Breast epithelium (tissue), 4 donors: ENCODE results near the gene WWOX. TPM values are rescaled to one million over a fixed set of nuclear protein-coding genes. Genes with fewer than 3 reads are reported as not detected.

Source experiments
- DNase-seq, 2 donors: peaks; one replicate each; pipeline ENCODE4 v3.0.0-alpha.2; 2019; ENCODE audit warnings: low spot score in 2 of 2
- H3K27ac ChIP-seq, 2 donors: fragments of 200-600 bp; sonication (generic) in 1 of 2; one replicate each; pipeline ENCODE4 v1.5.1; 2016 to 2019; ENCODE audit warnings: mild to moderate bottlenecking in 1 of 2
- H3K27me3 ChIP-seq, 2 donors: fragments of 200-600 bp; sonication (generic) in 1 of 2; one replicate each; pipeline versions ENCODE4 v1.5.1 to v1.6.0; 2017 to 2019; ENCODE audit warnings: control low read depth in 1 of 2, mild to moderate bottlenecking in 1 of 2
- H3K36me3 ChIP-seq: fragments of 200-600 bp; one replicate; pipeline ENCODE4 v1.5.1; 2019
- H3K4me1 ChIP-seq, 2 donors: fragments of 200-600 bp; sonication (generic); one replicate each; pipeline ENCODE4 v1.5.1; 2016 to 2019; ENCODE audit warnings: control low read depth in 1 of 2
- H3K4me3 ChIP-seq, 3 donors: fragments of 200-600 bp; sonication (generic); 1 replicate in 2 of 3; 2 replicates in 1 of 3; pipeline ENCODE4 v1.5.1; 2016 to 2019; ENCODE audit warnings: mild to moderate bottlenecking in 3 of 3, moderate library complexity in 2 of 3
- H3K9me3 ChIP-seq, 2 donors: fragments of 200-600 bp; sonication (generic) in 1 of 2; one replicate each; pipeline ENCODE4 v1.5.1; 2016 to 2019; ENCODE audit warnings: control low read depth in 1 of 2
- POLR2A ChIP-seq: fragments of 450-650 bp; IDR thresholded peaks from one replicate; pipeline ENCODE4 v1.6.1; 2016; ENCODE audit warnings: antibody characterized with exemption, mild to moderate bottlenecking, moderate library complexity
- POLR2AphosphoS5 ChIP-seq, 3 donors: sonication (generic); formaldehyde crosslinking; IDR thresholded peaks; one replicate each; pipeline ENCODE4 v1.6.1; 2017; ENCODE audit warnings: antibody characterized with exemption in 3 of 3
- intact Hi-C: fragments of 100-400 bp; cut with DNase I; formaldehyde crosslinking; loops from one replicate; pipeline ENCODE4 v1.15.1; 2023; ENCODE audit warnings: low total_unique reads
- total RNA-seq, 3 donors: library from RNA; depleted of rRNA; stranded (reverse); fragments of >200 nt; gene quantifications; one replicate each; pipeline ENCODE4 v1.1.0, GENCODE V29; 2016
- TF ChIP-seq, protein P1 (sequence below), 3 donors: fragments of 450-650 bp; IDR thresholded peaks; one replicate each; pipeline ENCODE4 v1.5.1; 2016 to 2017; ENCODE audit warnings: antibody characterized with exemption in 3 of 3, mild to moderate bottlenecking in 3 of 3, moderate library complexity in 3 of 3

The WWOX gene
- total RNA-seq, 3 donors from 2014 or later, result 42.9 to 73.6 (median 43.4) TPM

DNA sequence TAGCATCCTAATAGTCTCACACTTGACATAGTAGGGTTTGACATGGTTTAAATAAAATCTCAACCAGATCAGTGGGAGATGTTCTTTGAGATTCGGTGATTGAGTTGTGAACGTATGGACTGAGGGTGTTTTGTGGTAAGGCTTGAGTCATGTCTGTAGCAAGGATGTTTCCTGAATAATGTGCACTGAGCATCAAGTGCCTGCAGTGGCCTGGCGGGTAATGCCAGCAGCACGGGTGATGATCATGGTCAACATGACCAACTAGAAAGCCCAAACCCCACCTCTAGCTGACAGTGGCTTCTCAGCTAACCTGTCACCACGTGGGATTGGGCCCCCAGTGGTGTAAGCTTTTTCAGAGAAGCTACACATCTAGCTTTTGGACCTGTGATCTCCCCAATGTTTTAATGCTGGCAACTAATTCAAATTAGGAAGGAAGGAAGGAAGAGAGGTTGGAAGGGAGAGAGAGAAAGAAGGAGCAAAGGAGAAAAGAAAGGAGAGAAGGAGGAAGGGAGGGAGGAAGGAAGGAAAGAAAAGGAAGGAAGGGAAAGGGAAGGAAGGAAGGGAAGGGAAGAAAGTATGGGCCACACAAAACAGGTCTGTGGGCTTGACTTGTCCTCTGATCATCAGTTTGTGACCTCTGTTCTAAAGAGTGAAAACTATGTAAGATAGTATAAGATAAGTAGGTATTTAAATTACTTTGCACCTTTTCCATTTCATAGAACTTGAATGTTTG, 55.4 kb downstream of the WWOX start:
- H3K4me3 ChIP-seq, result no peak overlapping the region
- H3K27me3 ChIP-seq, result no peaks in the 10 kb centered on the region
- H3K36me3 ChIP-seq, result no peaks in the 10 kb centered on the region
- H3K9me3 ChIP-seq, result no peaks in the 10 kb centered on the region
- TF ChIP-seq POLR2A, result no peak
- TF ChIP-seq, protein P1, sequence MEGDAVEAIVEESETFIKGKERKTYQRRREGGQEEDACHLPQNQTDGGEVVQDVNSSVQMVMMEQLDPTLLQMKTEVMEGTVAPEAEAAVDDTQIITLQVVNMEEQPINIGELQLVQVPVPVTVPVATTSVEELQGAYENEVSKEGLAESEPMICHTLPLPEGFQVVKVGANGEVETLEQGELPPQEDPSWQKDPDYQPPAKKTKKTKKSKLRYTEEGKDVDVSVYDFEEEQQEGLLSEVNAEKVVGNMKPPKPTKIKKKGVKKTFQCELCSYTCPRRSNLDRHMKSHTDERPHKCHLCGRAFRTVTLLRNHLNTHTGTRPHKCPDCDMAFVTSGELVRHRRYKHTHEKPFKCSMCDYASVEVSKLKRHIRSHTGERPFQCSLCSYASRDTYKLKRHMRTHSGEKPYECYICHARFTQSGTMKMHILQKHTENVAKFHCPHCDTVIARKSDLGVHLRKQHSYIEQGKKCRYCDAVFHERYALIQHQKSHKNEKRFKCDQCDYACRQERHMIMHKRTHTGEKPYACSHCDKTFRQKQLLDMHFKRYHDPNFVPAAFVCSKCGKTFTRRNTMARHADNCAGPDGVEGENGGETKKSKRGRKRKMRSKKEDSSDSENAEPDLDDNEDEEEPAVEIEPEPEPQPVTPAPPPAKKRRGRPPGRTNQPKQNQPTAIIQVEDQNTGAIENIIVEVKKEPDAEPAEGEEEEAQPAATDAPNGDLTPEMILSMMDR (IDR thresholded peaks at IDR 0.05), result no peak
- TF ChIP-seq POLR2AphosphoS5 (IDR thresholded peaks at IDR 0.05), result no peak
- no peak for DNase-seq
- intact Hi-C loops, result loop anchor here (5.0 kb wide), 1 partner anchor 268 kb away; no protein-coding TSS in a partner anchor
- no peak overlapping the region for H3K27ac ChIP-seq
- no peaks in the 10 kb centered on the region for H3K4me1 ChIP-seq

- intact Hi-C loops, result loop anchor here (5.0 kb wide), 1 partner anchor 269 kb away; no protein-coding TSS in a partner anchor
- DNase-seq, result no peak
- H3K27me3 ChIP-seq, result no peaks in the 10 kb centered on the region
- no peak overlapping the region for H3K4me3 ChIP-seq
- H3K27ac ChIP-seq, result no peak overlapping the region
- no peaks in the 10 kb centered on the region for H3K36me3 ChIP-seq
- TF ChIP-seq, protein P1 (IDR thresholded peaks at IDR 0.05), result no peak
- TF ChIP-seq POLR2A, result no peak
- H3K9me3 ChIP-seq, result no peaks in the 10 kb centered on the region
- H3K4me1 ChIP-seq, result no peaks in the 10 kb centered on the region
These were observed 56.4 kb downstream of the WWOX start for GRCh38 chr16:78155791-78156345.

- Histone ChIP-seq H3K27me3 (no peaks in the 10 kb centered on the region), H3K27ac (no peak overlapping the region), H3K36me3 (no peaks in the 10 kb centered on the region), H3K4me1 (no peaks in the 10 kb centered on the region), H3K9me3 (no peaks in the 10 kb centered on the region), H3K4me3 (no peak overlapping the region)
- intact Hi-C loops, result no loop called here
- TF ChIP-seq, protein P1 (IDR thresholded peaks at IDR 0.05), result no peak
- no peak for TF ChIP-seq POLR2A
- DNase-seq, result no peak
These were observed 61.7 kb downstream of the WWOX start for GRCh38 chr16:78161023-78161729.

- no peak for TF ChIP-seq POLR2AphosphoS5 (IDR thresholded peaks at IDR 0.05)
- TF ChIP-seq POLR2A, result no peak
- TF ChIP-seq, protein P1 (IDR thresholded peaks at IDR 0.05), result no peak
- intact Hi-C loops, result no loop called here
- H3K4me1 ChIP-seq, result no peaks in the 10 kb centered on the region
- H3K4me3 ChIP-seq, result no peak overlapping the region
- H3K9me3 ChIP-seq, result no peaks in the 10 kb centered on the region
- H3K27me3 ChIP-seq, result no peaks in the 10 kb centered on the region
- H3K27ac ChIP-seq, result no peak overlapping the region
- H3K36me3 ChIP-seq, result no peaks in the 10 kb centered on the region
- DNase-seq, result no peak
These were observed 64.6 kb downstream of the WWOX start for GRCh38 chr16:78163772-78164670.
